ENCODE results near the gene SFXN1. TPM values are rescaled to one million over a fixed set of nuclear protein-coding genes. Genes with fewer than 3 reads are reported as not detected.
A peak's percentile ranks its signal among the peaks of the same experiment; 100 is the strongest.

SFXN1 gene
- total RNA-seq, 1 donor from 2014 or later: 181 TPM

DNA sequence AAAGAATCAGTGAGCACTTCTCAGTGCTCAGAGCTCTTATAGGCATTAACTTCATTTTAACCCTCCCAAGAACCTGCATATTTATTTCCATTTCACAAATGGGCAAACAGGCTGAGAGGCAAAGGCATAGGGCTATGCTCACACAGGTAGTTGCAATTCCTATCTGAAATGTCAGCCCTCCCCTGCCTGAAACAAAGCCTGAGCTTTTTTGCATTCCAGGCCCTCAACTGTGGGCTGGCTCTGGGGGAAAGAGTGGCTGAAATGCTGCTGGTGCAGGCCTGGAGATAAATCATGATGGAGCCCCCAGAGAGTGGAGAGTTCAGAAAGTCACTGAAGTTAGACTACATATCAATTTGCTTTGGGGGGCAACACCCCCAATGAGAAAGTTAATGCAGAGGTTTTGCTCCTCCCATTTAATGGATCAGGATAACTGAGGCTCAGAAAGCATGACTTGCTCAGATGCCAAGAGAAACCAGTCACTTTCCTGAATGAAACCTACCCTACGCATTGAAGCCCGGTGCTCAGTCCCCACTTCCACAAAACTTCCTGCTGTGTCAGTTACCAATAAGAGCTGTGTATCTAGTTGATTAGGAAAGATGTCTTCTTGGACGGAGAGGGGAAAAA lies 40.0 kb upstream of the SFXN1 start:
- no peaks in the 10 kb centered on the region for H3F3A ChIP-seq (ENCODE audit: low read depth)
- H3K9ac ChIP-seq: no peak overlapping the region
- no peak overlapping the region for H2AFZ ChIP-seq (replicated peaks)
- Mint-ChIP-seq H3K9me3 (no peaks in the 10 kb centered on the region), H3K27me3 (ENCODE audit: insufficient read depth, low read depth) (peaks cover 8% of the 10 kb centered on the region), H3K4me1 (peaks cover under 1% of the 10 kb centered on the region), H3K4me3 (no peak overlapping the region), H3K36me3 (no peaks in the 10 kb centered on the region), H3K27ac (no peak overlapping the region)
- TF ChIP-seq EZH2phosphoT487 (IDR thresholded peaks at IDR 0.05) (no peak), EZH2 (IDR thresholded peaks at IDR 0.05) (no peak)
- TF ChIP-seq, protein P1, sequence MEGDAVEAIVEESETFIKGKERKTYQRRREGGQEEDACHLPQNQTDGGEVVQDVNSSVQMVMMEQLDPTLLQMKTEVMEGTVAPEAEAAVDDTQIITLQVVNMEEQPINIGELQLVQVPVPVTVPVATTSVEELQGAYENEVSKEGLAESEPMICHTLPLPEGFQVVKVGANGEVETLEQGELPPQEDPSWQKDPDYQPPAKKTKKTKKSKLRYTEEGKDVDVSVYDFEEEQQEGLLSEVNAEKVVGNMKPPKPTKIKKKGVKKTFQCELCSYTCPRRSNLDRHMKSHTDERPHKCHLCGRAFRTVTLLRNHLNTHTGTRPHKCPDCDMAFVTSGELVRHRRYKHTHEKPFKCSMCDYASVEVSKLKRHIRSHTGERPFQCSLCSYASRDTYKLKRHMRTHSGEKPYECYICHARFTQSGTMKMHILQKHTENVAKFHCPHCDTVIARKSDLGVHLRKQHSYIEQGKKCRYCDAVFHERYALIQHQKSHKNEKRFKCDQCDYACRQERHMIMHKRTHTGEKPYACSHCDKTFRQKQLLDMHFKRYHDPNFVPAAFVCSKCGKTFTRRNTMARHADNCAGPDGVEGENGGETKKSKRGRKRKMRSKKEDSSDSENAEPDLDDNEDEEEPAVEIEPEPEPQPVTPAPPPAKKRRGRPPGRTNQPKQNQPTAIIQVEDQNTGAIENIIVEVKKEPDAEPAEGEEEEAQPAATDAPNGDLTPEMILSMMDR (IDR thresholded peaks at IDR 0.05): no peak
- no peaks in the 10 kb centered on the region for H3K9me3 ChIP-seq (ENCODE audit: low read depth)
- peaks cover 20% of the 10 kb centered on the region for H3K27me3 ChIP-seq
- no peaks in the 10 kb centered on the region for H4K20me1 ChIP-seq (ENCODE audit: low read depth)
- H3K4me2 ChIP-seq: no peak overlapping the region
- peaks cover under 1% of the 10 kb centered on the region for H3K4me1 ChIP-seq
- H3K36me3 ChIP-seq: no peaks in the 10 kb centered on the region
- no peaks in the 10 kb centered on the region for H3K79me2 ChIP-seq (ENCODE audit: low read depth)
- no peak for DNase-seq (ENCODE audit: low spot score)
- no peak overlapping the region for H3K27ac ChIP-seq
- H3K4me3 ChIP-seq: no peak overlapping the region

DNA sequence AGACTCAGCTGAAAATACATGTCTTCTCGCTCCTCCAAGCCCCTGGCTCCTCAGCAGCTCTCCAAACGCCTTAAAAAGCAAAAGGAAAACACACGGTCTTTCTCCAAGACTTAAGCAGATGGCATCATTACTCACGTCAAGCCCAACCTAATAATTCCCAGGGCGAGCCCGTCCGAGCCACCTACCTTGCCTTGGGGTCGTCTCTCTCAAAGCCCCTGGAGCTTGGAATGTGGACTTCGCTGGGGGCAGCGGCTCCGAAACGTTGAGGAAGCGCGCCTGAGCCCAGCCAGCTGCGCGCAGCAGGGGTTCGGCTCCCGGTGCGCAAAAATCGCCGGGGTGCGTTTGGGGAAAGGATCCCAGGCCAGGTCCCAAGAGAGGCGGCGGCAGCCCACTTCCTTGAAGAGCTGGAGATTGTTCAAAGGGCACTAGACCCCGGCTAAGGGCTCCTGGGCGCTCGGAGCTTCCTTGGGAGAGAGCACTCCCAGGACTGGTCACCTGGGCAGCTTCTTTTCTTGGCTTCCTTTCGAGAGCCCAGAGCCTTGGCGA lies 34.8 kb upstream of the SFXN1 start:
- Histone ChIP-seq H3F3A (ENCODE audit: low read depth) (peaks cover 11% of the 10 kb centered on the region), H3K27me3 (peaks cover 61% of the 10 kb centered on the region), H3K4me3 (peak overlapping the region; percentile 56), H2AFZ (replicated peaks) (peak overlapping the region; percentile 47), H3K27ac (no peak overlapping the region), H4K20me1 (ENCODE audit: low read depth) (peaks cover 2% of the 10 kb centered on the region), H3K4me1 (peaks cover 23% of the 10 kb centered on the region), H3K9me3 (ENCODE audit: low read depth) (no peaks in the 10 kb centered on the region), H3K36me3 (no peaks in the 10 kb centered on the region), H3K79me2 (ENCODE audit: low read depth) (no peaks in the 10 kb centered on the region), H3K9ac (no peak overlapping the region), H3K4me2 (peak overlapping the region; percentile 93)
- peaks cover 28% of the 10 kb centered on the region for H3K27me3 Mint-ChIP-seq (ENCODE audit: insufficient read depth, low read depth)
- H3K4me1 Mint-ChIP-seq: peaks cover 19% of the 10 kb centered on the region
- TF ChIP-seq, protein P1 (IDR thresholded peaks at IDR 0.05): no peak
- TF ChIP-seq EZH2phosphoT487 (IDR thresholded peaks at IDR 0.05) (no peak), EZH2 (IDR thresholded peaks at IDR 0.05) (no peak)
- no peaks in the 10 kb centered on the region for H3K36me3 Mint-ChIP-seq
- peak overlapping the region; percentile 79 for H3K4me3 Mint-ChIP-seq
- H3K9me3 Mint-ChIP-seq: no peaks in the 10 kb centered on the region
- peak; percentile 46 for DNase-seq (ENCODE audit: low spot score)
- no peak overlapping the region for H3K27ac Mint-ChIP-seq

DNA sequence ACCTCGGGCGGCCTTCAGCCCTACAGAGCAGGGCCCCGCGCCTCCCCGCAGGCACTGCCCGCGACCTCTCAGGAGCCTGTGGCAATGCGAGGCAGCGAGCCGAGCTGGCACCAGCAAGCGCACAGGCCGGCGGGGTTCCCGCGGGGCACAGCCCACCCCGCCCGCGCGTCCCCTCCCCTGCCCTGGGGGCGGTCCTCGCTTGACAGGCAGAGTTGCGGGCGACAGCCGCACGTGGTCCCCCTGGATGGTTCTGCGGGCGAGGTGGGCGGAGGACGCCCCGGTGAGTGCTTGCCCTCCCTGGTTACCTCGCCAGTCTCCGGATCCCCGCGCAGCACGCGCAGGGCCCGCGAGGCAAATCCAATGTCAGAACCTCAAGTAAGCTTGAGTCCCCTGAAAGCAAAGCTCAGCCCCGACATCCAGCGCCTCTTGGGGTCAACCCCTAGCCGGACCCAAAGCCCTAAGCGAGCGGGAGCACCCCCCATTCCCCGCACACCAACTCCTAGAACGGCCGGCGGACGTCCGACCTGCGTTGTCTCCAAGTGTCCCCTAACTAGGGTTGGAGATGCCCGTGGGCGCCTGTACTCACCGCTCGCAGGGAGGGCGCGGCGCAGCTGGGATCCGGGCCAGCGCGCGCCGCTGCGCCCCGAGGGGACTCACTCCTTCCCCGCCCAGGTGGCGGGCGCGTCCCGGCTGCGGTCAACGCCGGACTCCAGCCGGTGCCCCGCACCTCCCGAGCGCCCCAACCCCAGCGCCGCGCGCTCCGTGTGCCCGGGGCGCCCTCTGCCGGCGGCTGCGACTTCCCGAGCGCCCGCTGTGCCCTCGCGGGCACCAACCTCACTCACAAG lies 34.1 kb upstream of the SFXN1 start, which contains the start of gene DRD1:
Gene DRD1, minus strand, starts transcription at position 123 of the 845 bp plus-strand sequence. CDS start 1,083 bp downstream, outside the sequence.
- Histone ChIP-seq H3K27ac (no peak within 1 kb of the TSS), H3K4me2 (peak within 1 kb of the TSS; percentile 93), H3F3A (ENCODE audit: low read depth) (peaks cover 11% of the 10 kb centered on the region), H3K9me3 (ENCODE audit: low read depth) (no peaks in the 10 kb centered on the region), H3K9ac (no peak within 1 kb of the TSS), H3K4me1 (peaks cover 27% of the 10 kb centered on the region), H3K27me3 (peaks cover 67% of the 10 kb centered on the region), H3K79me2 (ENCODE audit: low read depth) (no peaks in the 10 kb centered on the region), H2AFZ (replicated peaks) (peak within 1 kb of the TSS; percentile 58), H3K36me3 (no peaks in the 10 kb centered on the region), H4K20me1 (ENCODE audit: low read depth) (peaks cover 2% of the 10 kb centered on the region), H3K4me3 (peak within 1 kb of the TSS; percentile 56)
- DNase-seq (ENCODE audit: low spot score): peak; percentile 85
- Mint-ChIP-seq H3K27me3 (ENCODE audit: insufficient read depth, low read depth) (peaks cover 28% of the 10 kb centered on the region), H3K27ac (no peak within 1 kb of the TSS), H3K36me3 (no peaks in the 10 kb centered on the region), H3K9me3 (no peaks in the 10 kb centered on the region), H3K4me3 (peak within 1 kb of the TSS; percentile 82), H3K4me1 (peaks cover 22% of the 10 kb centered on the region)
- TF ChIP-seq, protein P1 (IDR thresholded peaks at IDR 0.05): peak; percentile 89
- TF ChIP-seq EZH2phosphoT487 (IDR thresholded peaks at IDR 0.05) (peak; percentile 70), EZH2 (IDR thresholded peaks at IDR 0.05) (peak; percentile 91)

Data from neural progenitor cell (in vitro differentiated cells).